Activated naive CD4-positive, alpha-beta T cell treated with anti-CD3 and anti-CD28 coated beads, Interleukin-2, amount 50 U/mL, for 16 hours (primary cell): ENCODE measurements around the gene CCDC107.
"Not testable (repeated sequence)": the region's sequence is repeated elsewhere in the genome, so short reads cannot be mapped to it uniquely, and the experiment has no call there.

Source experiments
- DNase-seq: peaks from one replicate; pipeline ENCODE4 v3.0.0-alpha.2; 2020

The CCDC107 gene

DNA sequence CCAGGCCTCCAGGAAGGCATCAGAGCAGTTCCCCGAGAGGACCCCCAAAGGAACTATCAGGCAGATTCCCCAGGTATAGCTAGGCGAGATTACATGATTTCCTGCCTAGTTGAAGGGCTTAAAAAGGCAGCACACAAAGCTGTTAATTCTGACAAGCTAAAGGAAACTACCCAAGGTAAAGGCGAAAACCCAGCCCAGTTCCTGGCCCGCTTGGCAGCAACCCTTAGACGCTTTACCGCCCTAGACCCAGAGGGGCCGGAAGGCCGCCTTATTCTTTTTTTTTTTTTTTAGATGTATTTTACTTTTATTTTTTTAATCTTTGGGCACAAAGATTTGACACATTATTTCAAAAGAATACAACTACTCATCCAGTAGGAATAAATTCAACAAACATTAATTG is 19.3 kb upstream of the CCDC107 start:
- not testable (repeated sequence) for DNase-seq

DNA sequence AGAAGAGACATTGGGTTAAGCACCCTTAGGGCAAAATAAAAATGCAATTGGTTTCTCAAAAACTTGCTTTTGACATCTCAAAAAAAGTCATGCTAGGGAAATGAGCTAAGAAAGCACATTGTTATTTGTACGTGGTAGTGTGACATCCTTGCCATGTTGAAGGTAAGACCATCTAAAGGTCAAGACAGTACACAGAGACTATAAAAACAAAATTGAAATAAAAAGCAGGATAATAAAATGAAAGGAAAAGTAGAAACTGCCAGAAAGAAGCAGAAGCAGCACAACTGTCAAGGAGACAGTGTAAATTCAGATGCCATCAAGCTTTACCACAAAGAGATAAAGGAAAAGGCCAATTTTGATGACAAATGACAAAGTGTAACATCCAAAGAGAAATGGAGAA is 18.9 kb upstream of the CCDC107 start:
- not testable (repeated sequence) for DNase-seq

DNA sequence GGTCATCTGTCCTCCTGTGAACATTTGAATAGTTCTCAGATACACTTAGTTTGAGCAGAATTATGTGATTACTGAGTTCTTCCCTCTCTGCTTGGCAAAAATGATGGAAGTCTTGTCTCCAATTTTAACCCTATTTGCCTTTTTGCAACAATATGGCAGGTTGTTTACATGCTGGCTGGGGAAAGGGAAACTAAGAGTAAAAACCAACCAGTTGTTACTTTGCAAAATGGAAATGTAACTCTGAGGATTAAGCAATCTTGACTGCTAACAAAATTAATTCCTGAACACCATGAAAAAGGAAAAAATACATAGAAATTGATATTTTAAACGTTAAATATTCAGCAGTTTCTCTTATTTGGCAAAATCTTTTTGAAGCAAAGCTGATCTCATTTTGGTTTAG is 18.5 kb upstream of the CCDC107 start:
- no peak for DNase-seq

DNA sequence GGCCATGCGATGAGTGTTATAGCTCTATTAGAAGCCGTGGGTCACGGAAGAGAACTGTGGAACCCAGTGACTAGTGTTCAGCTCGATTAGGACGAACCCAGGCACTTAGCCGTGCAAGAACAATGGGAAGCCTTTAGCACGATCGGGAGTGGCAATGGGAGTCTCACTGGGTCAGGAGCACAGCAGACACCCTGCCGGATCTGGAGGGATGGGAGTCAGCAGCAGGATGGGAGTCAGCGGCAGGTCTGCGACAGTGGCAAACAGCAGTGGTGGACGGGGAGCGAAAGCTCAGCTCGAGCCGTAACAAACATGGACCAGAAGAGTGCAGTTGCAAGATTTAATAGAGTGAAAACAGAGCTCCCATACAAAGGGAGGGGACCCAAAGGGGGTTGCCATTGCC is 17.7 kb upstream of the CCDC107 start:
- not testable (repeated sequence) for DNase-seq

DNA sequence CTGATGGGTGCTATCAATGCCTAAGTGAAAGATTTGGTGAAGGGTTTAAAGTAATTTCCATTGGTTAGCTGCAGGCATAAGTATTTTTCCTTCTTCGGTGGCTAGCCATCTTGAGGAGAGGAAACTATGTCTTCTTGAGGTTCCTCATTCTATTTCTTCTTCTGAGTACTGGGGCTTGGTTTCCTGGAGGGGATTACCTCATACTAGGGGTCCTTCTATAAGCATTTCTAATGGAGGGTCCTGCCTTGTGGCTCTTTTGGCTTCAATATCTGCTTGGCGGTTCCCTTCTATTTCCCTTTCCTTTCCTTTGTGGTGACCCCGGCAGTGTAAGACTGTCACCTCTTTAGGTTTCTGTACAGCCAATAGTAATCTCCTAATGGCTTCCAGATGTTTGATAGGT is 16.6 kb upstream of the CCDC107 start:
- not testable (repeated sequence) for DNase-seq

DNA sequence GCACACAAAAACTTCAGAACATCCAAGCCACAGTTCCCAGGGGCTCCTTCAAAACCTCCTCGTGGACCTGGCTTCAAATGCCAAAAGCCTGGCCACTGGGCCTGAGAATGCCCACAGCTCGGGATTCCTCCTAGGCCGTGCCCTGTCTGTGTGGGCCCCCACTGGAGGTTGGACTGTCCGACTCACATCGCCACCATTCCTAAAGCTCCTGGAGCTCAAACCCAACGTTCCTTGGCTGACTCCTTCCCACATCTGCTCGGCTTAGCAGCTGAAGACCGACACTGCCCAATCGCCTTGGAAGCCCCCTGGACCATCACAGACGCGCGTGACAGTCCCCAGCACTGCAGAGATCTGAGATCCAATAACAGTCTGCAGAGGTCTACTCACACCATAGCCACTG is 15.0 kb upstream of the CCDC107 start:
- DNase-seq = no peak

DNA sequence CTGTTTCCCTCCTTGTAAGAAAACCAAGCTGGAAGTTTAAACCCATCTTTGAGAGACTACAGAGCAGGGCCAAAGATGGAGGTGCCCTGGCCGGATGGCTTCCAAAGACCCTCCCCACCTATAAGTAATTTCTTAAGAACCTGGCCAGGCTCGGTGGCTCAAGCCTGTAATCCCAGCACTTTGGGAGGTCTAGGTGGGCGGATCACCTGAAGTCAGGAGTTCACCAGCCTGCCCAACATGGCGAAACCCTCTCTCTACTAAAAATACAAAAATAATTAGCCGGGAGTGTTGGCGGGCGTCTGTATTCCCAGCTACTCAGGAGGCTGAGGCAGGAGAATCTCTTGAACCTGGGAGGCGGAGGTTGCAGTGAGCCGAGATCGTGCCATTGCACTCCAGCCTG is 12.4 kb upstream of the CCDC107 start:
- DNase-seq = not testable (repeated sequence)

DNA sequence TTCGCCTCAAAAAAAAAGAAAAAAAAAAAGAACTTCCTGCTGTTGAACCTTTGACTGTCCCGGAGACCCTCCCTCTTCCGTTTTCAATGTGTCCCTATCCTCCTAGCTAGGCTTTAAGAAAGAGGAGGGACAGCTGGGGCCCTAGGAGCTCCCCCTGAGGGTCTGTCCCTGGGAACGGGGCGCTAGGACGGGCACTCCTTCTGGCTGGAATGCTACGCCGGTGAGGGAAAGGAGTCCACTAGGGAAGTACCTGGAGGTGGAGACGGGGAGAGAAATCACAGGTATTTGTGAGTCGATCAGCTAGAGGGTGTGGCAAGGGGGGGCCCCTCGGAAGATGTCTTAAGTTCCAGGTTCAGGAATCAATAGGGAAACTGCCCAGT is 11.9 kb upstream of the CCDC107 start:
- no peak for DNase-seq

- DNase-seq = peak; percentile 93
Observed at GRCh38 chr9:35646533-35647265, 11.4 kb upstream of the CCDC107 start.

GRCh38 chr9:35649431-35650340 is 8.4 kb upstream of the CCDC107 start:
- peak; percentile 44 for DNase-seq

DNA sequence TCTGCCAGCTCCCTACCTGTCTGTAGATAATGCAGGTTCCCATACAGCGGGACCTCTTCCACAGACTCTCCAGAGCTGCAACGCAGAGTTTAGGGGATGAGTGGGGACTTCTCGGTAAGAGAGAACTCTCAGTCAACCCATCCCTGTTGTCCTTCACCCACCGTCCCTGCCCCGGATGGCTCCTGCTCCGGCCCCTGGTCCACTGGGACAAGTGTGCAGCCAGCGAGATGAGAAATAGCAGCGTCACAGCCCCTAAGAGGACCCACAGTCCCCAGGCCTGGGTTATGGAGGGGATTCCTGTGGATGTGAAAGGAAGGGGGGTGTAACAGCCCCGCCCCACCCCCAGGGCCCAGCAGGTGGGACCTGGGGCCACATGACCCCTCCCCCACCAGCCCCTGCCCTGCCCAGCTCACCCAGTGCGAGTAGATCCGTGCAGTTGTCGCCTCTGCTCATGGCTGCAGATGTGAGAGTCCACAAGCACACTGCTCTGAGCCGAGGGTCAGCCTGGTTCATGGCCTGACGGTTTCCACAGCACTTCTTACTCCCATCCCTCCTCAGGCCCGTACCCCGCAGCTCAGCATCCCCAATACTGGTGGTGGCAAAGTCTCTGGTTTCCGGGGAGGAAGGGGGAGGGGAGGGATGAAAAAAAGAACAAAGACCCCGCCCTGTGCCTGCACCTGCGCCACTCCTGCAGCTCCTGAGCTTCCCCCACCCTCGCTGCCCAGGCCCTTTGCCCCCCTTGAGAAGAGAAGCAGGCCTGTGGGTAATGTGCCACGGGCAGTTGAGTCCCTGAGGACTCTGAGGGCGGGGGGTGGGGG is 7.5 kb upstream of the CCDC107 start, which contains the start of gene SIT1:
Gene SIT1, minus strand, starts transcription at position 591 of the 818 bp plus-strand sequence. Its CDS starts 78 bp downstream, at position 513.
- DNase-seq = peak; percentile 25

GRCh38 chr9:35651956-35652828 is 5.9 kb upstream of the CCDC107 start:
- DNase-seq = no peak

- no peak for DNase-seq
Observed at GRCh38 chr9:35652829-35653209, 5.3 kb upstream of the CCDC107 start.

DNA sequence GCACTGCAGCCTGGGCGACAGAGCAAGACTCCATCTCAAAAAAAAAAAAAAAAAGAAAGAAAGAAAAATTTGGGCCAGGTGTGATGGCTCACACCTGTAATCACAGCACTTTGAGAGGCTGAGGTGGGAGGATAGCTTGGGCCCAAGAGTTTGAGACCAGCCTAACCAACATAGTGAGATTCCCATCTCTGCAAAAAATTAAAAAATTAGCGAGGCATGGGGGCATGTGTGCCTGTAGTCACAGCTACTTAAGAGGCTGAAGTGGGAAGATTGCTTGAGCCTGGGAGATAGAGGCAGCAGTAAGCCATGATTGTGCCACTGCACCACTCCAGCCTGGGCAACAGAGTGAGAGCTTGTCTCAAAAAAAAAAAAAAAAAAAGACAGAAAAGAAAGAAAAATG is 4.5 kb upstream of the CCDC107 start:
- DNase-seq = no peak

- no peak for DNase-seq
Observed at GRCh38 chr9:35656348-35656747, 1.7 kb upstream of the CCDC107 start.

DNA sequence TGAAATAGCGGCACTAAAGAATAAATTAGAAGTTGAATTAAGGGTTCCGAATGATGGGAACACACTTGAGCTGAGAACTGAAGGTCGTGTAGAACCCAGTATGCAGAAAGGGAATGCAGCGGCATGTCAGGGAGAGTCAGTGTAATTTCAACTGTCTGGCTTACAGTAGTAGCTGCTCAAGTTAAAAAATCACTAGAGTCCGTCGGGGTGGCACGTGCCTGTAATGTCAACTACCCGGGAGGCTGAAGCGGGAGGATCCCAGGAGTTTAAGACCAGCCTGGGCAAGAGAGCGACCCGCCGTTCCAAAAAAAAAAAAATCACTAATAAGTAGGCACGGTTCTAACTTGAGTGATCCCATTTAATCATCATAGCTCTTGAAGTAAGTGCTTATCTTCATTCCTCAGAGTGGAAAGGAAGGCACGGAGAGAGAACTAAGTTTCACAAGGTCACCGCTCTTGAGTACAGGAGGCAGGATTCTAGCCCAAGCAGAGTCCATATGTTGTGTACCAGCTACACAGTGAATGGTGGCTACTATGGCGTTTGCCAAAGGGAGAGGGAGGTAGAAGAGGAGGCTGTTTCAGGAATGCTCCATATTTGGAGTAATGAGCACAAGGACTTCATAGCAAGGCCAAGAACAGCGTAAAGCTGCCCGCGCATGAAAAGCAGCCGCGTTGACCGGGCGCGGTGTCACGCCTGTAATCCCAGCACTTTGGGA is 1.1 kb upstream of the CCDC107 start:
- DNase-seq = no peak

DNA sequence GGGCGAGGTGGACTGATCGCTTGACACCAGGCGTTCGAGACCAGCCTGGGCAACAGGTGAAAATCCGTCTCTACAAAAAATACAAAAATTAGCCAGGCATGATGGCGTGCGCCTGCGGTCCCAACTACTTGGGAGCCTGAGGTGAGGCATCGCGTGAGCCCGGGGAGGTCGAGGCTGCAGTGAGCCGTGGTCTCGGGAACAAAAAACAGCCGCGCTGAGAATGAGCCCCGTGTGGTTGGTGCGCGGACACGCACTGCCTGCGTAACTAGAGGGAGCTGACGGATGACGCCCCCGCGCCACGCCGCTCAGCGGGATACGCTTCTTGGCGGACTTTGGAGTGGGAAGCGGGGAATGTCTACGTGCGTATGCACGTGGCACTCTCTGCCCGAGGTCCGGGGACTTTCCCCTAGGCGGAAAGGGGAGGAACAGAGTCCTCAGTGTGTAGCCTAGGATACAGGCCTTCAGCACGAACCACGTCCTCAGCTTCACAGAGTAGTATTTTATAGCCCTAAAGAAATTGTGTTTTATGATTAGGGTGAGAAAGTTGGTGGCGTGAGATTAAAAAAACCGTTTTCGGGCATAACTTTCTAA is 451 bp upstream of the CCDC107 start, which contains the start of gene RMRP:
Gene RMRP, minus strand, starts transcription at position 474 of the 591 bp plus-strand sequence.
- peak; percentile 92 for DNase-seq

- DNase-seq = no peak
Observed at GRCh38 chr9:35658968-35659220, 802 bp downstream of the CCDC107 start.

DNA sequence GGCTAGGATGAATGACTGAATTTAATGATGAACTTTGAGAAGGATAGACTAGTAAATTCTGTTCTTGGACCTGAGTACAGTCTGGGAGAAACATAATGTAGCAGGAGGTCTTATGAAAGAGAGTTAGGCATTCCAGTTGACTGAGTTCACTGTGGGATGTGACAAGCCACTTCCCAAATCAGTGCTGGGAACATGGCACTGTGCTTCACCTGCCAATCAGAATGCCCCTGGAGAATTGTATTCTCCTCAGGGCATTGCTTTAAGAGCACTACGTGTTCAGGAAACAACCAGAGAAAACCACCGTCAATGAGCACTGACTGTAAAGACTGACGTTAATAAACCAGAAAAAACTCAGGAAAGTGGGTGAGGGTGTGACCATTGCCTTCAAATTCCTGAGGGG is 1.2 kb downstream of the CCDC107 start:
- no peak for DNase-seq

GRCh38 chr9:35660966-35661415 is 2.9 kb downstream of the CCDC107 start:
- DNase-seq = no peak

- DNase-seq = no peak
Observed at GRCh38 chr9:35661756-35662350, 3.8 kb downstream of the CCDC107 start.
